Hematopoietic multipotent progenitor cell treated with erythropoietin and hydrocortisone succinate and interleukin-3 and kit ligand, for 8 days (in vitro differentiated cells): Measurements from ENCODE around the gene GSTO1.
A peak's percentile ranks its signal among the peaks of the same experiment; 100 is the strongest.
"Not testable (repeated sequence)": the region's sequence is repeated elsewhere in the genome, so short reads cannot be mapped to it uniquely, and the experiment has no call there.

Source experiments
- DNase-seq: peaks from one replicate; pipeline ENCODE4 v3.0.0-alpha.2; 2015

GSTO1 gene

DNA sequence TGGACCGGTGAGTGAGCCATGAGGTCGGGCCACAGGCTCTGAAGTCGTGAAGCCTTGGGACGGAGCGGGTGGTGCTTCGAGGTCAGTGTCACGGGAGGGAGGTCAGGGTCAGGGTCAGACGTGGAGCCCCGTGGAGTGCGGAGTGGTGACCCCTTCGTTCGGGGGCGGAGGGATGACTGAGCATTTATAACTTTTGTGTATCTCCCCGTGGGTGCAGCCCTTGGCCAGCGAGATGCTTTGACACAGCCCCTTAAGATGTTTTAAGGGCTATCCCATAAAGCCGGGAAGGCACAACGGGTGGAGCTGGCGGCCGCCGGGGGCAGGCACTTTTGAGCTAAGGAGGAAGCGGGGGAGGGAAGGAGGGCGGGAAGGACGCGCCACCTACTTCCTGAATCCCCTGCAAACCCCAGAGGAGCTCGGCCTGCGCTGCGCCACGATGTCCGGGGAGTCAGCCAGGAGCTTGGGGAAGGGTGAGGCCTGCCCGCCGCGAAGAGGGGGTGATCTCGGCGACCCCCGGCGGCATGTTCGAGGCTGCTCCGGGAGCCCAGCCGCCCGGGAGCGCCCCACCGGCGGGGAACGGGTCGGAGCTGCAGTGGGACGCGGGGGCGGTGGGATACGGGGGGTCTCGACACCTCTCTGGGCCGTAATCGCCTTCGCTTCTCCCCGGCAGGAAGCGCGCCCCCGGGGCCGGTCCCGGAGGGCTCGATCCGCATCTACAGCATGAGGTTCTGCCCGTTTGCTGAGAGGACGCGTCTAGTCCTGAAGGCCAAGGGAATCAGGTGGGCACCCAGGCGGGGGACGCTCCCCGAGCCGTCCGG, at the start of gene GSTO1:
Gene GSTO1 (plus strand): TSS at position 400 of the 818 bp plus-strand sequence. CDS start 37 bp downstream, at position 437.
- DNase-seq: peak; percentile 88

DNA sequence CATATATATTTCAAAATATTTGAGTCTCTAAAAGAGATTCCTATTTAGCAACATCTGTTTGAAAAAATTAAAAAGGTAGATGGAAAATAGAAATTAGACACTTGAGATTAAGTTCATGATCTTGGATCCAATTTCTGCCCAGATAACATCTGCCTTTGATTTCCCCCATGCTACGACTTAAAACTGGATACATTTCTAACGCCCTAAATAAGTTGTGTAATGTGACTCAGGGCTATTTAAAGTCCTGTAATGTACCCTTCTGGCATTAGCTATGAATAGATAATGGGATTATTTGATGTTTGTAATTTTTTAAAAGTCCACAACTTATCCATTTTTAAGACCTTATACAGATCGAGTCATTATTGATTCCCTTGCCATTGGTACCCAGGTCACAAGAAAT, 46.0 kb upstream of the GSTO1 start:
- DNase-seq: no peak

DNA sequence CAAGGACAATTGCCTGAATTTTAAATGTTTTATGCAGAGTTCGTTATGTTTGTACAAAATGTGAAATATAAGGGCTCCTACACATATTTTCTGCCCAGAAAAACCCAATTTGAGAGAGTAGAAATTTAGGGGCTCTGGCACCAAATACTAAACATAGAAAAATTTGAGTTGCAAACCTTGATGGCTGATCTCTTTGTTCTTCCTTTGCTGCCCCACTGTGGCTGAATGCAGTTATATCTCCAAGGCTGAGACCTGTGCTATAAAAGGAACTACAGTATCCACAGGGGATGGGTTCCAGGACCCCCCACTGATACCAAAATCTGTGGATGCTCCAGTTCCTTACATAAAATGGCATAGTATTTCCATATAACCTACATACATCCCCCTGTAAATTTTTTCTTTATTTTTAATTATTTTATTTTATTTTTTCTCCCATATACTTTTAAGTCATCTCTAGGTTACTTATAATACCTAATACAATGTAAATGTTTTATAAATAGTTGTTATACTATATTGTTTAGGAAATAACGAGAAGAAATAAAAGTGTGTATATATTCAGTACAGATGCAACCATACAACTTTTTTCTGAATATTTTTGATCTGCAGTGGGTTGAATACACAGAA, 45.0 kb upstream of the GSTO1 start:
- peak; percentile 72 for DNase-seq

DNA sequence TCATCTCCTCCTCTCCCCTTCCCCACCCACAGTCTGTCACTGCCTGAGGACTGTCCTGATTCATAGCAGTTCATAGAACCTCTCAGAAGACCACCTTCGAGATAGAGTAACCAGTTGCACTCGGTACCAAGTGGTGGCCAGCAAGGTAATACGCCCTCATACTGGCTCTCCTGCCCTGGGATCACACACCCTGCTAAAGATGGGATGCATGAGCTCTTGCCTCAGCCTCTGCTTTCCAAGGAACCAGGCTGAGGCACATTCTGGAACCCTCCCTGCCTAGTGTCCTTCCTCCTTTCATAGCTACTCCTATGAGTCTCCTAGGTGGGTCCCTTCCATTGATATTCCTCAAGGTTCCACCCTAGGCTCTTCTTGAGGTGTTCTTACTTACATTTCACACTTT, 38.1 kb upstream of the GSTO1 start:
- no peak for DNase-seq

DNA sequence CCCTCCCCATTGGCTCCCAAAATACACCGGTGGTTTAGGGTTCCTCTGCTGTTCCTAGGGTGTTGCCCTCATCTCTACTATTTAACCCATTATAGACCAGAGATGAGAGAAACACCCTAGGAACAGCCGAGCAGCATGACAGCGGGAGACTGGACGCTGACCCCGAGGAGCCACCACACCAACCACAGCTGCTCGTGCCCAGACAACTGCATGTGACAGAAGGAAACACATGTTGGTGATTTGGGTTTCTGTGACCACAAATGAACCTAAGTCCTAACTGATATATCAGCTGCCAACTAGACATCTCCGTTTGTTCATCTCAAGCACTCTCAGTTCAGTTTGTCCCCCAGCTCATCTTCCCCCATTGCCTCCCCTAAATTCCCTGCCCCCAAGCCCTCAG, 35.9 kb upstream of the GSTO1 start:
- DNase-seq: no peak

DNA sequence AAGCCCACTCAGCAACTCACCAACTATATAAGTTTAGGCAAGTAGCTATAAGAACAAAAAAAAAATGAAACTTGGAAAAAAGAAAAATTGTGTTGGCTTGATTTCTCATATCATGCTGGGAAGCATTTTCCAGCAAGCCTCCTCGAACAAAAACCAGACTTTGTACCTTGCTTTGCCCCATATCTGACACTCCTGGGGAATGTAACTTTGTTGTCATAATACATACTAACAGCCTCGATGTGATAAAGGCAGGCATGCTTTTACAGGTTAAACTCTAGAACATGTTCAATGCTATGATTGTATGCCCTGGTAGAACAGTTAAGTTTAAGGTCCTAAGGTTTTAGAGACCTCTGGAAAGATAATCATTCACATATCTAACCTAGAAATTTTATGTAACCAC, 34.2 kb upstream of the GSTO1 start:
- no peak for DNase-seq

DNA sequence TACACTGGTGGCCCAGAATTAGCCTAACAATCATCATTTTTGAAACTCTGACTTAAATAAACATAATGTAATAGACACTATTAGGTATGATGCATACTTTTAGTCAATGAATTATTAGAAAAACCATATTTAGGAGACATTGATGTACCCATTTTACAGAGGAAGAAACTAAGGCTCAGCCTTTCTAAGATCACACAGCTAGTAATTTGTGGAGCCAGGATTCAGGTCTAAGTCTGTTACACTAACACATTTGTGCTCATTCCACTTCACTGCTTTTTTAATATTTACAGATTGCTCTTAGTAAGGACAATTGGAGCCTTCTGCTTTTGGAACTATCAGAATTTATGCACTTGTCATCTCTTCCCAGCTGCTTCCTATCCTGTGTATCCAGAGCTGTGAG, 31.4 kb upstream of the GSTO1 start:
- no peak for DNase-seq

DNA sequence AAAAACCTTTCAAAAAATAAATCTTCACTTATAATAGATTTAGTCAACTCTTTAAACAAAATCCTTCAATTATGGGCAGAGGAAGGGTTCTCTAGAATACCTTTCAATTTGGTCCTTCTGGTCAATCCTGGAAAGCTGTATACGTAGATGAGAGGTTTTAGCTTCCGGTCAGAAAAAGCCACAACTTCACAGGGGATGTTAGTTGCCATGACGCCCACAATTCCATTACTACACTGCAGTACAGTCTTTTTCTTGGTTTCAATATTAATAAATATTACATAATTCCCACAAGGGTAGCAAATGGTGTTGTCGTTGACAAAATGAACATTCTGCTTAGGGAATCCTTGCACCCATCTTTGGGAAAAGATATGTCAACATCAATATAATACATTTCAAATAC, 24.2 kb upstream of the GSTO1 start:
- DNase-seq: no peak

DNA sequence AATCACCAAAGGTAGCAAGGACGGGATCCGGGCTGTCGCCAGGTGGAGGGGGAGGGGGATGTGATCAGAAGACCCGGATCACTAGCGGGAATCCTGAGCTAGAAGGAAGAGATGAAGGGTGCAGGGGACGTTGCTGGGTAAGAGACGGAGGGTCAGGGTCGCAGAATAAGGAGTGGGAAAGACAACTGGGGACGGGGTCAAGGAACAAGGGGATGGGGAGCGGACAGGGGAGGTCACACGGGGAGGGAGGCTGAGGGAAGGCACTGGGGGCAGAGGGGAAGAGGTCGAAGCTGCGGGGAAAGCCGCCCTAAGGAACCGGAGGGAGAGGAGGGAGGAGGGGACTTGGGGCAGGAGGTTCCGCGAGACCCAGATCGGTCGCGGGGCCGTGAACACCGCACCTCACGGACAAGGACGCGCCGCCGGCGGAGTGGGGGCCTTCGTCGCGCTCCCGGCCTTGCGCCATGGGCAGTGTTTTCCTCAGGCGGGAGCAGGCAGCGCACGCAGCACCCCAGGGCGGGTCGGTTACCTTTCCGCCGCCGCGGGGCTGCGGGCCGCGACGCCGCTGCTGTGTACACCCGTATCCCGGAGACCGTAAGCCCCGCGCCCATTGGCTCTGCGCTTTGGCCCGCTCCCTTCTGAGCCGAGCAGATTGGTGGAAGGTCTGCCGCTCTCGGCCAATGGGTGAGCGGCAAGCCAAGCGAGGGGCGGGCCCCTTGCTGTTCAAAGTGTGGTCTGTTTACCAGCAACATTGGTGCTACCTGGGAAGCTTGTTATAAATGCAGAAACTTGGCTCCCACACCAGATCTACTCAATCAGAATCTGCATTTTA, 22.7 kb upstream of the GSTO1 start, which contains the start of gene CFAP43:
Gene CFAP43 (minus strand): TSS at position 581 of the 829 bp plus-strand sequence. CDS start 118 bp downstream, at position 463.
- DNase-seq: peak; percentile 98

DNA sequence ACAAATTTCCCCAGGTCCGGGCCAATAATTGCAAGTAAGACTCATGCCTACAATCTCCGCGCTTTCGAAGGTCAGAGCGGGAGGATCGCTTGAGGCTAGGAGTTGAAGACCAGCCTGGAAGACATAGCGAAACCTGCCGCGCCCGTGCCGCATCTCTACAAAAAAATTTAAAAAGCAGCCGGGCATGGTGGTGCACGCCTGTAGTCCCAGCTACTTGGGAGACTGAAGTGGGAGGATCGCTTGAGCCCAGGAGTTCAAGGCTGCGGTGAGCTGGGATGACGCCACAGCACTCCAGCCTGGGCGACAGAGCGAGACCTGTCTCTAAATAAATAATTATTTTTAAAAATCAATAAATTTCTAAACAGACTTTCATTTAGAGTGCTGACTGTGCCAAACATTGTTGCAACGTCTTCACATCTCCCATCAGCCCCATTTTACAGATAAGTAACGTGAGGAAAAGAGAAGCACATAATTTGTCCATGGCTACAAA, 22.0 kb upstream of the GSTO1 start:
- DNase-seq: no peak

DNA sequence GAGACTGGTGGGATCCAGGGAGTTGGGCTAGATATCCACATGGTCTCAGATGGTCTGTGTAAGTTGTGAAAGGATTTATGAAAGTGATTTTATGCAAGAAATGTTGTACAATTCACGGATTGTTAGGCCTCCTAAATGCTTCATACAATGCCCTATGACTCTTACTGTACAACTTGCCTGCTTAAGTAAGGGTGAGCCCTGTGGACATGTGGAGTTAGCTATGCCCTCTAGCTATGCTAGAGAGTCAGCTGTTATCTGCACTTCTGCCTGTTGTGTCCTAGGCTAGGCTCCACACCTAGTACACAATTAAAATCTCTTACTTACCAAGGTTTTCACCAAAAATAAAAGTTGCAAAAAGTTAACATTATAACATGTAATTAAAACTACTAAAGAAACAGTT, 20.9 kb upstream of the GSTO1 start:
- peak; percentile 48 for DNase-seq

DNA sequence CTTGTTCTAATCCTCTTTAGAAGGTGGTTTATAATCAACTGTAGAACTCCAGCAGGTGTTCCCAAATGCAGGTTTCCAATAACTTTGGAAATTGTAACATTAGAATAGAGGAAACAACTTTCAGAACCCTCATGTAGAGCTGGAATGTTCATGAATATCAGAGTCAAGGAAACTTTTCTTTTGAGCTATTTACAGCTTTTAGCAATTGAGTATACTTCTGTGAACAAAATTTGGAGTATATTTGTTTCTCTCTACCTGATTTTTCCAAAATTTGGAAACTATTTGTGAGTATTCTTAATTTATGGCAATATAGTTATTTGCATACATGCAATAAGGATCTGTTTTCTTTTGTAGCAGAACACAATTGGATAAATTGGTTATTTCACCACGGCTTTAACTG, 19.8 kb upstream of the GSTO1 start:
- no peak for DNase-seq

DNA sequence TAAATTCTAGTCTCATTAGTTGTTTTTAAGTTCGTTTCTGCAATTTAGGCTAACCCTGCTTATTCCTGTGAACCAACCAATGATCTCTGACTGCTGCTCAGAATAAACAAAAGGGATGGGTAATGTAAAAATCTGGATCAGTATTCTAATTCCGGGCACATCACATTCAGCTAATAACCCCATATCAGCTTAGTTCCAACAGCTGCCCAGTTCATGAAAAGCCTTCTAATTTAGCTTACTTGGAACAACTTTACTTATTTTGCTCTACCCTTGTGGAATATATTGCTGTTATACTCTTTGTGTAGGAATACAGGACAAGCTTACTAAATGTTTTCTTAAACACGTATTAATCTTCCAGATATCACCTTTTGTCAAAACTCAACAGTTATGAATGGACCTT, 18.9 kb upstream of the GSTO1 start:
- DNase-seq: no peak

DNA sequence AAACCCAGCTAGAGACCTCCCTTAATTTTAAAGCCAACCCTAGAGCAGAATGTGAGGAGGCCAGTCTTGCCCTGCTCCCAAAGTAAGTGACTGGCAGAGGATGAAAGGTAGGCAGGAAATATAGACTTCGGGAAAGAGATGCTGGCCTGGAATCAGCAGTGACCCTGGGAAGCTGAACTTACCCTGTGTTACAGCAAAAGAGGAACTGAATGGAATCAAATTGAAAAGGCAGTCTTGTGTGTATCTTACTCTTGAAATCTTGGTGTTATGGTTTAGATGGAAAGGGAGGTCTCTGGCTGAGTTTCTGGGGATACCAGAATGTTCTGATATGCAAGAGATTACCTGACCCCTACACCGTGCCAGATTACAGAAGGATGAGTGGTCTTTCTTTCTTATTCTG, 14.6 kb upstream of the GSTO1 start:
- DNase-seq: no peak

DNA sequence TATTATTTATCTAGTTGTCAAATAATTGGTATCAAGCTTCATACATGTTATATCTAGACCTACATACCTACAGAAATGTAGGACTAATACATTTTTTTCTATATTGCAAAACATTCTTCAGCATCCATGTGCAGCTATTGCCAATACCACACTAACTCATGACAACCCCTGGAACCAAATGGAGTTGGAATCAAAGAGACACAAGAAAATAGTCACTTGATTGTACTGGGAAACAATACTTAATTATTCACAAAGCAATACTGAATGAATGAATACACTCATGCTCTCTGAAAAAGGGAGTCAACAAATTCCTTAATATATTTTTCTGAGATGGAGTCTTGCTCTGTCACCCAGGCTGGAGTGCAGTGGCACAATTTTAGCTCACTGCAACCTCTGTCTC, 12.1 kb upstream of the GSTO1 start:
- DNase-seq: no peak

DNA sequence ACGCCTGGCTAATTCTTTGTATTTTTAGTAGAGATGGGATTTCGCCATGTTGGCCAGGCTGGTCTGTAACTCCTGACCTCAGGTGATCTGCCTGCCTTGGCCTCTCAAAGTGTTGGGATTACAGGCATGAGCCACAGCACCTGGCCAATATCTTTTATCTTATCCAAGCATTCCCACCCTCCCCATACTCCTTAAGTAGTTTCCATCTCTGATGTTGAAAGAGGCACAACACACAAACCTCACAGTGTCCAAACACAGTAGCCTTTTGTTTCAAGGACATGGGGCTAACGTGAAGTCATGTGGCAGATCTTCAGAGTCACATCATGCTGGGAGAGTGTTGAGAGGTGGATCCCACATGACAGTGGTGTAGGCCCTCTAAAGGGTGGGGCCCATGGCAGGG, 11.7 kb upstream of the GSTO1 start:
- not testable (repeated sequence) for DNase-seq

DNA sequence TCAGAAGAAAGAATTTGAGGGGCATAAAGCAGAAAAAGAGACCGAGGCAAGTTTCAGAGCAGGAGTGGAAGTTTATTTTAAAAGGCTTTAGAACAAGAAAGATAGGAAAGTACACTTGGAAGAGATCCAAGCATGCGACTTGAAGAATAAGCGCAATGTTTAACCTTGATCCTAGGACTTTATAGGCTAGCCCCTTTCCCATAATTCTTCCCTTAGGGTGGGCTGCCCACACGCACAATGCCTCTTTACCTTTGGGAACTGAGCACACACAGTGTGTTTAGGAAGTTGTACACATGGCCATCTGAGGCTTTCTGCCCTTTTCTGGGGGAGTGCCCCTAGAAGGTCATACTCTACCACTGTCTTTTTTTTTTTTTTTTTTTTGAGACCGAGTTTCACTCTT, 11.2 kb upstream of the GSTO1 start:
- no peak for DNase-seq

DNA sequence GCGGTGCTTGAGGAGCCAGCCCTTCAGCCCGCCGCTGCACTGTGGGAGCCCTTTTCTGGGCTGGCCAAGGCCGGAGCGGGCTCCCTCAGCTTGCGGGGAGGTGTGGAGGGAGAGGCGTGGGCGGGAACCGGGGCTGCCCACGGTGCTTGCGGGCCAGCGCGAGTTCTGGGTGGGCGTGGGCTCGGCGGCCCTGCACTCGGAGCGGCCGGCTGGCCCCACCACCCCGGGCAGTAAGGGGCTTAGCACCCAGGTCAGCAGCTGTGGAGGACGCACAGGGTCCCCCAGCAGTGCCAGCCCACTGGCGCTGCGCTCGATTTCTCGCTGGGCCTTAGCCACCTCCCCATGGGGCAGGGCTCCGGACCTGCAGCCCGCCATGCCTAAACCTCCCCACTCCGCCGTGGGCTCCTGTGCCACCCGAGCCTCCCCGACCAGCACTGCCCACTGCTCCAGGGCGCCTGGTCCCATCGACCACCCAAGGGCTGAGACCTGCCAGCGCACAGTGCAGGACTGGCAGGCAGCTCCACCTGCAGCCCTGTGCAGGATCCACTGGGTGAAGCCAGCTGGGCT, 9.5 kb upstream of the GSTO1 start:
- no peak for DNase-seq

DNA sequence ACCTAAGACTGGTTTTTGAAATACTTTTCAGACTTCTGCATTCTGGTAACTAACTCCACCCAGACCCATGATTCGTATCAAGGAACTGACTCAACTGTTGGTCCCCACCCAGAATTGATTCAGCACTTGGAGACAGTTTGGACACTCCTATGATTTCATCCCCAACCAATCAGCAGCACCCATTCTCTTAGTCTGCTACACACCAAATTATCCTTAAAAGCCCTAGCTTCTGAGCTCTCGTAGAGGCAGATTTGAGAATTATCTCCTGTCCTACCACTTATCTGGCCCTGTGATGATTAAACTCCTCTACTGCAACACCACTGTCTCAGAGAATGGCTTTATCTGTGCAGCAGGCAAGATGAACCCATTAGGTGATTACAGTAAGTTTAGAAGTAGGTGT, 7.7 kb upstream of the GSTO1 start:
- peak; percentile 100 for DNase-seq

DNA sequence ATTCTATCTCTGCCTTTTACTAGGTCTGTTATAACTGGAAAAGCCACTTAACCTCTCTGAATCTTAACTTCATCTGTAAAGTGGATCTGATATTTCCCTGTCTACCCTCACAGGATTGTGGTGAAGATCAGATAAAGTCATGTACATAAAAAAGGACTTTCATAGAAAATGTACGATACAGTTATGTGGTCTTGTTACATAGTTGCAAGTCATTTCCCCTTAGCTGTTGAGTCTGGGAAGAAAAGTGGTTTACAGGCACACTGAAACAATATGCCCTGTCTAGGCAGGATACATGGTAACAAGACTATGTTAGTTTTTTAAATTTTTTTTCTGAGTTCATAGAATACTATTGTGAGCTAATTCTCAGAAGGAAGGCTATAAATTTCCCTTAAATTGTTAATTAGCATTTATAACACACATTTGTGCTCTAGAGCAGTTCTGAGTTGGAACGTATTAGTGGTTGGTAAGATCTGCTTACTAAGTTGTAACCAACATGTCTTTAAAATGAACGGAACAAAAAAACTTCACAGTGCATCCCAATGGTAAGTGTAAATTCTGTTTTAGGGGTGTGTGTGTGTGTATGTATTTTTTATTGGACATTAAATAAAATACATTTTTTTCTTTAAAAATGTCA, 7.1 kb upstream of the GSTO1 start:
- DNase-seq: peak; percentile 77

DNA sequence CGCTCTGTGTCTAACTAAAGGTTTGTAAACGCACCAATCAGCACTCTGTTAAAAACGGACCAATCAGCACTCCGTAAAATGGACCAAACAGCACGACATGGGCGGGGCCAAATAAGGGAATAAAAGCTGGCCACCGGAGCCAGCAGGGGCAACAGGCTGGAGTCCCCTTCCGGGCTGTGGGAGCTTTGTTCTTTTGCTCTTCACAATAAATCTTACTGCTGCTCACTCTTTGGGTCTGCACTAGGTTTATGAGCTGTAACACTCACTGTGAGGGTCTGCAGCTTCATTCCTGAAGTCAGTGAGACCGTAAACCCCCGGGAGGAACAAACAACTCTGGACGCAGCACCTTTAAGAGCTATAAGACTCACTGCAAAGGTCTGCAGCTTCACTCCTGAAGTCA, 5.8 kb upstream of the GSTO1 start:
- DNase-seq: not testable (repeated sequence)

DNA sequence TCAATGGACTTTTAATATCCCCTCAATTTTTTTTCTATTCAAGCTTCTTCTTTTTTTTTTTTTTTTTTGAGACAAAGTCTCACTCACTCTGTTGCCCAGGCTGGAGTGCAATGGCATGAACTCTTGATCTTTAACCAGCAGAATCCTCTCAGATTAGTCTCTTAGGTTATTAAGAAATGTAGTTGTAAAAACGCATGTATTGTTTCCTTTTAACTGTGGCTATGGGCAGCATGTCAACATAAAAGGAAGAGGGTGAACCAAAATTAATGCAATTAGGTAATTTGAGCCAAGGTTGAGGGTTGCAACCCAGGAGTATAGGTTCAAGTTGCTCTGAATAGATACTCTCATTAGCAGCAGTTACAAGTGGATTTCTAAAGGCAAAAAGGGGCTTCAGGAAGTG, 4.3 kb upstream of the GSTO1 start:
- no peak for DNase-seq

DNA sequence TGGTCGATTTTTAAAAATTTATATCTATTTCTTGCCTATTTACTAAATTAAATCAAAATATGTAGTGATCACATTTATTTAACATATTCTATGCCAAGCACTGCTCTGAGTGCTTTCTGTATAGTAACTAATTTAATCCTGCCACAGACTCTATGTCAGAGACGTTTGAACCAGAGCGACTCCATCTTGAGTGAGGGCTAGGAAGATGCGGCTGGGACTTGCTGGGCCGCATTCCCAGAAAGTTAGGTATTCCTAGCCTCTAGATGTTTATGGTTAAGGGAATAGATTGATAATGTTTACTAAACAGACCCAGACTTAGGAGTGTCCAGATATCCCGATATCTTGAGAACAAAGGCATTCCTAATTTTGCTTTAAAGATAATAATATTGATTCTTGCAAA, 3.2 kb upstream of the GSTO1 start:
- no peak for DNase-seq
